CD4-positive, alpha-beta T cell treated with Interferon gamma for 1 hour (primary cell): ENCODE results near the gene EGFL8.
"Not testable (repeated sequence)": the region's sequence is repeated elsewhere in the genome, so short reads cannot be mapped to it uniquely, and the experiment has no call there.

ENCODE experiments used
- DNase-seq: peaks from one replicate; pipeline ENCODE4 v3.0.0-alpha.2; 2020

Gene EGFL8

GRCh38 chr6:32164295-32164694, at the start of gene EGFL8:
Gene EGFL8 (plus strand): TSS chr6:32164595. CDS start chr6:32166166, 1,571 bp downstream.
- no peak for DNase-seq

- DNase-seq: no peak
Measured at GRCh38 chr6:32114796-32115195, 49.6 kb upstream of the EGFL8 start.

- no peak for DNase-seq
Measured at GRCh38 chr6:32115623-32116022, 48.8 kb upstream of the EGFL8 start.

GRCh38 chr6:32116674-32117073, 47.7 kb upstream of the EGFL8 start:
- DNase-seq: no peak

- DNase-seq: no peak
Measured at GRCh38 chr6:32117461-32117860, 46.9 kb upstream of the EGFL8 start.

GRCh38 chr6:32118782-32119628, 45.4 kb upstream of the EGFL8 start:
- DNase-seq: peak; percentile 73

- DNase-seq: no peak
Measured at GRCh38 chr6:32120573-32121059, 43.8 kb upstream of the EGFL8 start.

- DNase-seq: no peak
Measured at GRCh38 chr6:32123681-32124080, 40.7 kb upstream of the EGFL8 start.

- no peak for DNase-seq
Measured at GRCh38 chr6:32126880-32127279, 37.5 kb upstream of the EGFL8 start.

GRCh38 chr6:32127409-32127716, 37.0 kb upstream of the EGFL8 start:
- DNase-seq: no peak

- DNase-seq: peak; percentile 100
Measured at GRCh38 chr6:32127717-32128592, 36.4 kb upstream of the EGFL8 start, which contains the start of gene ATF6B. Gene ATF6B (minus strand): TSS chr6:32128246. CDS start chr6:32128207, 39 bp downstream.

- DNase-seq: no peak
Measured at GRCh38 chr6:32128751-32129296, 35.6 kb upstream of the EGFL8 start.

- no peak for DNase-seq
Measured at GRCh38 chr6:32129297-32130088, 34.9 kb upstream of the EGFL8 start.

- no peak for DNase-seq
Measured at GRCh38 chr6:32131439-32131948, 32.9 kb upstream of the EGFL8 start.

GRCh38 chr6:32132110-32132509, 32.3 kb upstream of the EGFL8 start:
- no peak for DNase-seq

- DNase-seq: no peak
Measured at GRCh38 chr6:32133786-32134185, 30.6 kb upstream of the EGFL8 start.

- DNase-seq: no peak
Measured at GRCh38 chr6:32137454-32137853, 26.9 kb upstream of the EGFL8 start.

GRCh38 chr6:32139590-32139989, 24.8 kb upstream of the EGFL8 start:
- DNase-seq: no peak

- no peak for DNase-seq
Measured at GRCh38 chr6:32140420-32141046, 23.9 kb upstream of the EGFL8 start.

- not testable (repeated sequence) for DNase-seq
Measured at GRCh38 chr6:32144238-32144637, 20.2 kb upstream of the EGFL8 start.

GRCh38 chr6:32146287-32146686, 18.1 kb upstream of the EGFL8 start:
- DNase-seq: no peak

GRCh38 chr6:32146687-32147086, 17.7 kb upstream of the EGFL8 start:
- no peak for DNase-seq
